Esophagus squamous epithelium (tissue), 4 donors: ENCODE data around the gene SMPDL3A.

Source experiments
- POLR2A ChIP-seq, 4 donors: fragments of 450-650 bp; IDR thresholded peaks; one replicate each; pipeline ENCODE4 v1.6.1; 2017; ENCODE audit warnings: antibody characterized with exemption in 4 of 4, mild to moderate bottlenecking in 4 of 4, moderate library complexity in 3 of 4
- TF ChIP-seq, protein P1 (sequence below), 6 experiments: fragments of 450-650 bp in 4 of 6; fragments of 200-600 bp in 2 of 6; sonication (generic) in 2 of 6; IDR thresholded peaks; one replicate each; pipeline ENCODE4 v1.5.1; 2016 to 2019; ENCODE audit warnings: antibody characterized with exemption in 6 of 6, mild to moderate bottlenecking in 4 of 6, moderate library complexity in 4 of 6

DNA sequence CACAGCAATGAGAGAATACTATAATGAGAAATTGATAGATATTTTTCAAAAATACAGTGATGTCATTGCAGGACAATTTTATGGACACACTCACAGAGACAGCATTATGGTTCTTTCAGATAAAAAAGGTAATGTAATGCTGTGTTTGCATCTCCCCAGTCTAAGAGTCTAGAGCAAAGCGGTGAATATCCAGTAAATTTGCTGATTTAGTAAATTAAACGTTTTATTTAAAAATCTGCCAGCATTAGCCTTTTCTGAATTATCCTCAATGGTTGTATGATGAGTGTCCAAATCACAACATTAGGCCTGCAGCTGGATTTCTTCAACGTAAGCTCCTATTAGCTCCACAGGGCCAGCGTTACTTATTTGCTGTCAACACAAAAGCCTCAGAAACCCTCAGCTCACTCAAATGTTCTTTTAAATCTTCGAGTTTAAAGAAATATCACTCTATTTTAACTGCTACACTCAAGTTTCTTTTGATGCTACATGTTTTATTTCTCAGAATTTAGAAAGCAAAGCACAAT, 16.0 kb downstream of the SMPDL3A start:
- TF ChIP-seq, protein P1, sequence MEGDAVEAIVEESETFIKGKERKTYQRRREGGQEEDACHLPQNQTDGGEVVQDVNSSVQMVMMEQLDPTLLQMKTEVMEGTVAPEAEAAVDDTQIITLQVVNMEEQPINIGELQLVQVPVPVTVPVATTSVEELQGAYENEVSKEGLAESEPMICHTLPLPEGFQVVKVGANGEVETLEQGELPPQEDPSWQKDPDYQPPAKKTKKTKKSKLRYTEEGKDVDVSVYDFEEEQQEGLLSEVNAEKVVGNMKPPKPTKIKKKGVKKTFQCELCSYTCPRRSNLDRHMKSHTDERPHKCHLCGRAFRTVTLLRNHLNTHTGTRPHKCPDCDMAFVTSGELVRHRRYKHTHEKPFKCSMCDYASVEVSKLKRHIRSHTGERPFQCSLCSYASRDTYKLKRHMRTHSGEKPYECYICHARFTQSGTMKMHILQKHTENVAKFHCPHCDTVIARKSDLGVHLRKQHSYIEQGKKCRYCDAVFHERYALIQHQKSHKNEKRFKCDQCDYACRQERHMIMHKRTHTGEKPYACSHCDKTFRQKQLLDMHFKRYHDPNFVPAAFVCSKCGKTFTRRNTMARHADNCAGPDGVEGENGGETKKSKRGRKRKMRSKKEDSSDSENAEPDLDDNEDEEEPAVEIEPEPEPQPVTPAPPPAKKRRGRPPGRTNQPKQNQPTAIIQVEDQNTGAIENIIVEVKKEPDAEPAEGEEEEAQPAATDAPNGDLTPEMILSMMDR (IDR thresholded peaks at IDR 0.05): no peak
- TF ChIP-seq POLR2A (IDR thresholded peaks at IDR 0.05): no peak
